Measurements from ENCODE around the gene DAD1. TPM values are rescaled to one million over a fixed set of nuclear protein-coding genes. Genes with fewer than 3 reads are reported as not detected.

The DAD1 gene
- total and polyA plus RNA-seq, 12 donors = 91.8 to 537 (median 291) TPM

DNA sequence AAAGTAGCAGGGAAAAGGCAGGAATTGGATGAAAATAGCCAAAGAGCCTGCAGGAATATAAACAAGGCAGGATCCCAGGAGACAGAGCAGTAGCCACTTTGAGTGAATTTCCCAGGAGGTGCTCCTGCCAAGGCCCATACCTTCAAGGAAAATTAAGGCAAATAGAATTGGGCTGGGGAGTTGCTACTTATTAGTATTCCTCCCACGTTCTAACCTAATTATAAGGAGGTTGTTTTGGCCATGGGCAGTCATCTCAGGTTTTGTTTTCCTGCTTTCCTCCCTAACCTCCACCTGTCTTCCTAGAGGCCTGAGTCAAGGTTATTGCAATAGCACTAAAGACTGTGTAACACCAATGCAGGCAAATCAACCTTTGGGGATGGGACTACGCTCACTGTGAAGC is 73.1 kb downstream of the DAD1 start:
- H3K27ac ChIP-seq = no peak overlapping the region
- H3K4me1 ChIP-seq (replicated peaks in 1 of 2) = peaks cover 0 to 19% of the 10 kb centered on the region in 2 donors
- intact Hi-C loops (cut with DNase I) = no loop called here
- H3K9me3 ChIP-seq (replicated peaks in 1 of 3) = no peaks in the 10 kb centered on the region
- TF ChIP-seq CTCF (IDR thresholded peaks at IDR 0.05) (no peak), POLR2A (IDR thresholded peaks at IDR 0.05) (no peak)
- H3K36me3 ChIP-seq (replicated peaks in 1 of 2) = no peaks in the 10 kb centered on the region
- H3K27me3 ChIP-seq = no peaks in the 10 kb centered on the region
- WGBS, 4 donors = 67 to 82% (median 76%) methylated on average over 2 of the region's 2 CpGs
- DNase-seq = no peak
- H3K4me3 ChIP-seq = no peak overlapping the region

Small RNA genes within 50 kb of the gene (small RNA-seq; reads per million reads assigned to genes)
- gene TRAJ1 = 0 reads per million in 2 donors
- gene TRAJ10 = 0 reads per million in 2 donors
- 0 reads per million in 2 donors for gene TRAJ11
- 0 reads per million in 2 donors for gene TRAJ12
- gene TRAJ13 = 0 reads per million in 2 donors
- gene TRAJ14 = 0 reads per million in 2 donors
- gene TRAJ16 = 0 reads per million in 2 donors
- 0 reads per million in 2 donors for gene TRAJ17
- gene TRAJ18 = 0 reads per million in 2 donors
- 0 reads per million in 2 donors for gene TRAJ19
- 0 reads per million in 2 donors for gene TRAJ2
- gene TRAJ20 = 0 reads per million in 2 donors
- gene TRAJ21 = 0 reads per million in 2 donors
- gene TRAJ22 = 0 reads per million in 2 donors
- gene TRAJ23 = 0 reads per million in 2 donors
- gene TRAJ24 = 0 reads per million in 2 donors
- 0 reads per million in 2 donors for gene TRAJ25
- gene TRAJ26 = 0 reads per million in 2 donors
- gene TRAJ27 = 0 reads per million in 2 donors
- gene TRAJ28 = 0 reads per million in 2 donors
- gene TRAJ3 = 0 reads per million in 2 donors
- 0 reads per million in 2 donors for gene TRAJ4
- 0 reads per million in 2 donors for gene TRAJ5
- gene TRAJ6 = 0 reads per million in 2 donors
- gene TRAJ7 = 0 reads per million in 2 donors
- gene TRAJ8 = 0 reads per million in 2 donors
- 0 reads per million in 2 donors for gene TRAJ9

Other genes with a start within 250 kb of the DAD1 start
- gene ABHD4, start 9.1 kb upstream of the DAD1 start, total RNA-seq = 10 to 100 TPM; 21.4 to 93.4 (median 49.3) TPM
- 10 to 100 TPM; 23.3 to 44.5 (median 41.8) TPM for gene ABHD4, start 9.1 kb upstream of the DAD1 start, polyA plus RNA-seq
- not detected for gene OR6J1, start 55.1 kb upstream of the DAD1 start, total RNA-seq
- gene OR6J1, start 55.1 kb upstream of the DAD1 start, polyA plus RNA-seq = not detected
- gene OXA1L, start 177.5 kb upstream of the DAD1 start, total RNA-seq = 100 to 1,000 TPM in 8 of 9 donors, 10 to 100 TPM in 1; 79.9 to 183 (median 130) TPM
- 100 to 1,000 TPM; 109 to 179 (median 168) TPM for gene OXA1L, start 177.5 kb upstream of the DAD1 start, polyA plus RNA-seq
- 10 to 100 TPM in 8 of 9 donors, 1 to 10 TPM in 1; 7.3 to 30.5 (median 18.6) TPM for gene SLC7A7, start 226.2 kb upstream of the DAD1 start, total RNA-seq
- 10 to 100 TPM in 1 of 3 donors, 1 to 10 TPM in 2; 4.0 to 10.1 (median 6.5) TPM for gene SLC7A7, start 226.2 kb upstream of the DAD1 start, polyA plus RNA-seq
- gene MRPL52, start 240.7 kb upstream of the DAD1 start, total RNA-seq = 100 to 1,000 TPM in 5 of 9 donors, 10 to 100 TPM in 4; 58.3 to 390 (median 111) TPM
- gene MRPL52, start 240.7 kb upstream of the DAD1 start, polyA plus RNA-seq = 100 to 1,000 TPM in 2 of 3 donors, 10 to 100 TPM in 1; 66.0 to 337 (median 256) TPM
- gene MMP14, start 247.4 kb upstream of the DAD1 start, total RNA-seq = 100 to 1,000 TPM in 4 of 9 donors, 10 to 100 TPM in 5; 19.3 to 161 (median 91.8) TPM
- gene MMP14, start 247.4 kb upstream of the DAD1 start, polyA plus RNA-seq = 10 to 100 TPM; 15.5 to 65.2 (median 17.0) TPM

All from adrenal gland (tissue), 12 donors.